CD4-positive, alpha-beta T cell (primary cell): ENCODE data around the gene TEDDM1. TPM values are rescaled to one million over a fixed set of nuclear protein-coding genes. Genes with fewer than 3 reads are reported as not detected.

Source experiments
- ATAC-seq: fragments of 200-7000 bp; cut with Tn5 transposase; one replicate; pipeline ENCODE4 v1.10.0; 2022; ENCODE audit warnings: mild to moderate bottlenecking; ENCODE audit not compliant: poor library complexity
- CTCF ChIA-PET: fragments of 350-600 bp; sonication (Branson Sonifier 250); formaldehyde crosslinking; loops from one replicate; lab custom pipeline; 2021; ENCODE audit warnings: antibody characterized with exemption, inconsistent platforms; lab: Charles Lee
- POLR2A ChIA-PET: fragments of 350-600 bp; sonication (Branson Sonifier 250); formaldehyde crosslinking; loops from one replicate; lab custom pipeline; 2021; ENCODE audit warnings: antibody characterized with exemption, inconsistent platforms; lab: Charles Lee
- DNase-seq, 14 experiments: peaks; one replicate each; pipeline ENCODE4 v3.0.0-alpha.2; 2013 to 2020; ENCODE audit warnings: mixed read lengths in 2 of 14
- H3K27ac ChIP-seq, 2 donors: one replicate each; pipeline versions ENCODE4 v1.5.1 to v1.7.0; 2013; ENCODE audit warnings: low read length in 2 of 2, low read depth in 1 of 2, mild to moderate bottlenecking in 1 of 2
- H3K27me3 ChIP-seq, 2 experiments: 1 replicate in 1 of 2; 2 replicates in 1 of 2; pipeline versions ENCODE4 v1.6.1 to v1.7.0; 2013; ENCODE audit warnings: low read length in 2 of 2, control low read depth in 1 of 2, mild to moderate bottlenecking in 1 of 2, moderate library complexity in 1 of 2; ENCODE audit not compliant: insufficient read depth in 2 of 2, control insufficient read depth in 1 of 2
- H3K36me3 ChIP-seq: one replicate; pipeline ENCODE4 v1.6.1; 2013; ENCODE audit warnings: low read length, control low read depth; ENCODE audit not compliant: insufficient read depth
- H3K4me1 ChIP-seq: one replicate; pipeline ENCODE4 v1.6.1; 2013; ENCODE audit warnings: low read length, control low read depth; ENCODE audit not compliant: insufficient read depth
- H3K4me3 ChIP-seq: one replicate; pipeline ENCODE4 v1.5.1; 2013; ENCODE audit warnings: mild to moderate bottlenecking, low read length, moderate library complexity
- H3K9me3 ChIP-seq, 2 experiments: 1 replicate in 1 of 2; 2 replicates in 1 of 2; pipeline versions ENCODE4 v1.6.1 to v1.7.0; 2013; ENCODE audit warnings: low read length in 2 of 2, mild to moderate bottlenecking in 2 of 2, control low read depth in 1 of 2, moderate library complexity in 1 of 2; ENCODE audit not compliant: control insufficient read depth in 1 of 2, insufficient read depth in 1 of 2
- H3K27ac Mint-ChIP-seq: one replicate; pipeline ENCODE4 v1.8.0; 2020; ENCODE audit warnings: mixed read lengths
- H3K27me3 Mint-ChIP-seq: one replicate; pipeline ENCODE4 v1.8.0; 2021; ENCODE audit warnings: mixed read lengths
- H3K36me3 Mint-ChIP-seq: one replicate; pipeline ENCODE4 v1.8.0; 2021; ENCODE audit warnings: low read depth, mixed read lengths
- H3K4me1 Mint-ChIP-seq: one replicate; pipeline ENCODE4 v1.8.0; 2021; ENCODE audit warnings: low read depth, mixed read lengths
- H3K4me3 Mint-ChIP-seq: one replicate; pipeline ENCODE4 v1.8.0; 2020; ENCODE audit warnings: mild to moderate bottlenecking, mixed read lengths
- H3K9me3 Mint-ChIP-seq: one replicate; pipeline ENCODE4 v1.8.0; 2020; ENCODE audit warnings: mixed read lengths
- intact Hi-C, 2 experiments: fragments of 100-400 bp; cut with DNase I in 1 of 2; cut with micrococcal nuclease in 1 of 2; formaldehyde crosslinking; loops; one replicate each; pipeline versions ENCODE4 v1.15.1 to v1.9.0; 2023 to 2025; cut with DNase I, micrococcal nuclease
- total RNA-seq, 174 experiments: library from RNA in 2 of 174; stranded (reverse) in 2 of 174; gene quantifications; one replicate each; pipeline ENCODE4 v1.2.3 and lab custom pipeline; 2021 to 2026
- TF ChIP-seq, protein P1 (sequence below): fragments of 200-600 bp; IDR thresholded peaks from one replicate; pipeline ENCODE4 v1.8.0; 2022; ENCODE audit warnings: antibody characterized with exemption, mild to moderate bottlenecking

TEDDM1 gene
- total RNA-seq, 2 experiments from 2014 or later, result not detected

DNA sequence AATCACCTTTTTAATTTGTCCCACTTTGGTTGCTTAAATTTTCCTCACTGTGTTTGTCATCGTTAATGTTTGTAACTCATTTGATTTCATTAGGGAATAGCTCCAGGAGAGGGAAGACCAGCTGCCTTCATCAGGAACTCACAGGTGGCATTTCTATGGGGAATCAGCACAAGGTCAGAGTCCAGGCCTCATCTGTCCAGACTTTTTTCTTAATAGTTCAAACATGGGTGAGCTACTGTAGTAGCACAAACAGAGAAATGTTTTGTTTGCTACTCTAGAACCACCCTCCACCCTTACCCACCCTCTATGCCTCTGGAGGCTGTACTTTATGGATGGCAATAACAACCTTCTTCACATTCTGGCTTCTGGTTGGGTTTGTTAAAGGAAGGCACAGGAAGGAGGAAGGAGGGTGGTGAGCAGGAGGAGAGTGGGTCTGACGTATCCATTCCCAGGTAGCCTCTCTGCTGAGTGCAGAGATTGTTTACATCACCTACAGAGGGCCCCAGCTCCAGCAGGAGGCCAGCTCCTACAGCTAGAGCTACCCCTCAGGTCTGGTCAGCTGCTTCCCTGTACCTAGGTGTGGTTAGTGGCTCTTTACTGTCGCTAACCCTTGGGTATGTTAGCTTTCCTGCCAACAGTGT, 8.1 kb upstream of the TEDDM1 start:
- no peaks in the 10 kb centered on the region for H3K36me3 ChIP-seq
- TF ChIP-seq, protein P1, sequence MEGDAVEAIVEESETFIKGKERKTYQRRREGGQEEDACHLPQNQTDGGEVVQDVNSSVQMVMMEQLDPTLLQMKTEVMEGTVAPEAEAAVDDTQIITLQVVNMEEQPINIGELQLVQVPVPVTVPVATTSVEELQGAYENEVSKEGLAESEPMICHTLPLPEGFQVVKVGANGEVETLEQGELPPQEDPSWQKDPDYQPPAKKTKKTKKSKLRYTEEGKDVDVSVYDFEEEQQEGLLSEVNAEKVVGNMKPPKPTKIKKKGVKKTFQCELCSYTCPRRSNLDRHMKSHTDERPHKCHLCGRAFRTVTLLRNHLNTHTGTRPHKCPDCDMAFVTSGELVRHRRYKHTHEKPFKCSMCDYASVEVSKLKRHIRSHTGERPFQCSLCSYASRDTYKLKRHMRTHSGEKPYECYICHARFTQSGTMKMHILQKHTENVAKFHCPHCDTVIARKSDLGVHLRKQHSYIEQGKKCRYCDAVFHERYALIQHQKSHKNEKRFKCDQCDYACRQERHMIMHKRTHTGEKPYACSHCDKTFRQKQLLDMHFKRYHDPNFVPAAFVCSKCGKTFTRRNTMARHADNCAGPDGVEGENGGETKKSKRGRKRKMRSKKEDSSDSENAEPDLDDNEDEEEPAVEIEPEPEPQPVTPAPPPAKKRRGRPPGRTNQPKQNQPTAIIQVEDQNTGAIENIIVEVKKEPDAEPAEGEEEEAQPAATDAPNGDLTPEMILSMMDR, result no peak
- no peak overlapping the region for H3K27ac ChIP-seq
- Mint-ChIP-seq H3K36me3 (no peaks in the 10 kb centered on the region), H3K4me3 (no peak overlapping the region), H3K4me1 (no peaks in the 10 kb centered on the region), H3K9me3 (no peaks in the 10 kb centered on the region), H3K27me3 (peaks cover 57% of the 10 kb centered on the region), H3K27ac (no peak overlapping the region)
- POLR2A ChIA-PET, result interaction anchor here (0.7 kb wide), 1 partner anchor 37 kb away, joined by 3 read pairs; no protein-coding TSS in a partner anchor
- H3K4me3 ChIP-seq, result no peak overlapping the region
- DNase-seq (no peak), ATAC-seq (no peak)
- peaks cover 14 to 15% of the 10 kb centered on the region in 2 experiments for H3K27me3 ChIP-seq
- no peaks in the 10 kb centered on the region for H3K4me1 ChIP-seq
- CTCF ChIA-PET, result no interaction called here
- H3K9me3 ChIP-seq, result no peaks in the 10 kb centered on the region
- intact Hi-C loops, result no loop called here

DNA sequence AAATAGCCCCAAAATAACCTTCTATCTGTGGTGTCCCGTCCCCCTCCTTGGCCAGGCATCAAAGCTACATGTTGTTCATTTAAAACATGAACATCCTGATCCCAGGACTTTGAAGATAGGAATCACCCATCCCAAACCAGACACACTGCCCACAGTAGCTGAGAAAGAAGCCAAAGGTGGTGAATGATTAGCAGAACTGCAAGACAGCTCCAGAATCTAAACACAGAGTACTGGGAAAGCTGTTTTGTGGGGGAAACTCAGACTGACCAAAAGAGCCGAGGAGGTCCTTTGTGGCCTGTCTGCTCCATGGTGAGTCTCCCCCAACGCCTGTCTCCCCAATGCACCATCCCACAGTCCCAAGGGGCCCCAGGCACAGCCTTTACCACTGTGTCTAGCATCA, 7.3 kb upstream of the TEDDM1 start:
- H3K27me3 Mint-ChIP-seq, result peaks cover 57% of the 10 kb centered on the region
- no peak overlapping the region for H3K27ac Mint-ChIP-seq
- intact Hi-C loops, result no loop called here
- no peaks in the 10 kb centered on the region for H3K4me1 Mint-ChIP-seq
- POLR2A ChIA-PET, result no interaction called here
- TF ChIP-seq, protein P1, result no peak
- no peaks in the 10 kb centered on the region for H3K36me3 ChIP-seq
- CTCF ChIA-PET, result no interaction called here
- H3K9me3 ChIP-seq, result no peaks in the 10 kb centered on the region
- no peak overlapping the region for H3K27ac ChIP-seq
- H3K9me3 Mint-ChIP-seq, result no peaks in the 10 kb centered on the region
- no peaks in the 10 kb centered on the region for H3K4me1 ChIP-seq
- DNase-seq, result no peak
- no peaks in the 10 kb centered on the region for H3K36me3 Mint-ChIP-seq
- no peak overlapping the region for H3K4me3 Mint-ChIP-seq
- H3K4me3 ChIP-seq, result no peak overlapping the region
- peaks cover 12 to 15% of the 10 kb centered on the region in 2 experiments for H3K27me3 ChIP-seq
- no peak for ATAC-seq

DNA sequence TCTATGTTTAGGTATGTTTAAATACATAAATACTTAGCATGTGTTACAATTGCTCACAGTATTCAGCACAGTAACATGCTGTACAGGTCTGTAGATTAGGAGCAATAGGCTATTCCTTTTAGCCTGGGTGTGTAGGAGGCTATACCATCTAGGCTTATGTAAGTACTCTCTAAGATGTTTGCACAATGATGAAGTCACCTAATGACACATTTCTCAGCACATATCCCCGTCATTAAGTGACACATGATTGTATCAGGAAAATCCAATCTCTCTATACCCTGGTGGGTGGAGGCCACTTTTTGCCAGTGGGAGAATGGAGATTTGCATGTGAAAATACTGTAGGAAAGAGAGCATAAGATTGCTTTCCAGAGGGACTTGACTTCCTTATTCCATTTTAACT, 5.5 kb upstream of the TEDDM1 start:
- Histone ChIP-seq H3K4me1 (no peaks in the 10 kb centered on the region), H3K27ac (no peak overlapping the region), H3K4me3 (no peak overlapping the region), H3K9me3 (no peaks in the 10 kb centered on the region), H3K36me3 (no peaks in the 10 kb centered on the region), H3K27me3 (peaks cover 12 to 15% of the 10 kb centered on the region in 2 experiments)
- ChIA-PET POLR2A (no interaction called here), CTCF (no interaction called here)
- DNase-seq (no peak), ATAC-seq (no peak)
- Mint-ChIP-seq H3K27ac (no peak overlapping the region), H3K9me3 (no peaks in the 10 kb centered on the region), H3K36me3 (no peaks in the 10 kb centered on the region), H3K4me1 (no peaks in the 10 kb centered on the region), H3K4me3 (no peak overlapping the region), H3K27me3 (peaks cover 52% of the 10 kb centered on the region)
- intact Hi-C loops, result no loop called here
- TF ChIP-seq, protein P1, result no peak
